Suprapubic skin (tissue), 4 donors: Measurements from ENCODE around the gene SLC6A18.

Source experiments
- EP300 ChIP-seq: sonication (generic); formaldehyde crosslinking; IDR thresholded peaks from one replicate; pipeline ENCODE4 v1.6.1; 2017; ENCODE audit warnings: antibody characterized with exemption
- POLR2A ChIP-seq, 2 donors: fragments of 450-650 bp; IDR thresholded peaks; one replicate each; pipeline ENCODE4 v1.6.1; 2017; ENCODE audit warnings: antibody characterized with exemption in 2 of 2, mild to moderate bottlenecking in 2 of 2, moderate library complexity in 2 of 2
- POLR2AphosphoS5 ChIP-seq, 3 donors: sonication (generic); formaldehyde crosslinking; IDR thresholded peaks; one replicate each; pipeline ENCODE4 v1.6.1; 2017; ENCODE audit warnings: antibody characterized with exemption in 3 of 3
- TF ChIP-seq, protein P1 (sequence below), 2 donors: fragments of 200-600 bp in 1 of 2; fragments of 450-650 bp in 1 of 2; sonication (generic) in 1 of 2; IDR thresholded peaks; one replicate each; pipeline ENCODE4 v1.5.1; 2016 to 2019; ENCODE audit warnings: antibody characterized with exemption in 2 of 2, mild to moderate bottlenecking in 1 of 2, moderate library complexity in 1 of 2

DNA sequence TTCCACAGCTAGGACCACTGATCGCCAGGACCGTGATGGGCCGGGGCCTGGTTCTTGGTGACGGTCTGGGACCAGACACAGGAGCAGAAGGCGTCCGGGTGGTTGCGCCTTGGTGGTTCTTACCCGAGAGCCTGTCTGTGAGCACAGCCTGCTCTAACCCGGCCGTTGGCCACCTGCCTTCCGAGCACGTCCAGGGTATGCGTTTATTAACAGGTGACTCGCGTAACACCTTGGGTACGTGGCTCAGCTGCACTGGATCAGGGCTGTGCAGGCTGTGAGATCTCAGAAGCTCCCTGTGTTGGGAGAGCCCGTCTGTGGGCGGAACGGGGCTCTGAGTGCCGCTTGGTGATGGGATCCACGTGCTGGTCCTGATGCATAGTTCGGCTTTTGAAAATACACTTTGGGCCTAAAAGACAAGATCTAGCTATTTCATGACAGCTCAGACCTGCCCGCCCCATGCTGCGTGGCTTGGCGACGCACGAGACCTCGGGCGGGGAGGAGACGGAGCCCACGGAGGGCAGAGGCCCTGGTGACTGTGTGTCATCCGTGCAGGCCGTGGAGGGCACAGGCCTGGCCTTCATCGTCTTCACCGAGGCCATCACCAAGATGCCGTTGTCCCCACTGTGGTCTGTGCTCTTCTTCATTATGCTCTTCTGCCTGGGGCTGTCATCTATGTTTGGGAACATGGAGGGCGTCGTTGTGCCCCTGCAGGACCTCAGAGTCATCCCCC, 6.7 kb upstream of the SLC6A18 start:
- TF ChIP-seq EP300 (no peak), POLR2A (IDR thresholded peaks at IDR 0.05) (no peak), POLR2AphosphoS5 (IDR thresholded peaks at IDR 0.05) (no peak)
- TF ChIP-seq, protein P1, sequence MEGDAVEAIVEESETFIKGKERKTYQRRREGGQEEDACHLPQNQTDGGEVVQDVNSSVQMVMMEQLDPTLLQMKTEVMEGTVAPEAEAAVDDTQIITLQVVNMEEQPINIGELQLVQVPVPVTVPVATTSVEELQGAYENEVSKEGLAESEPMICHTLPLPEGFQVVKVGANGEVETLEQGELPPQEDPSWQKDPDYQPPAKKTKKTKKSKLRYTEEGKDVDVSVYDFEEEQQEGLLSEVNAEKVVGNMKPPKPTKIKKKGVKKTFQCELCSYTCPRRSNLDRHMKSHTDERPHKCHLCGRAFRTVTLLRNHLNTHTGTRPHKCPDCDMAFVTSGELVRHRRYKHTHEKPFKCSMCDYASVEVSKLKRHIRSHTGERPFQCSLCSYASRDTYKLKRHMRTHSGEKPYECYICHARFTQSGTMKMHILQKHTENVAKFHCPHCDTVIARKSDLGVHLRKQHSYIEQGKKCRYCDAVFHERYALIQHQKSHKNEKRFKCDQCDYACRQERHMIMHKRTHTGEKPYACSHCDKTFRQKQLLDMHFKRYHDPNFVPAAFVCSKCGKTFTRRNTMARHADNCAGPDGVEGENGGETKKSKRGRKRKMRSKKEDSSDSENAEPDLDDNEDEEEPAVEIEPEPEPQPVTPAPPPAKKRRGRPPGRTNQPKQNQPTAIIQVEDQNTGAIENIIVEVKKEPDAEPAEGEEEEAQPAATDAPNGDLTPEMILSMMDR (IDR thresholded peaks at IDR 0.05), result no peak
